HG02943 (cell line): ENCODE measurements around the gene GMDS.

Experiments
- ATAC-seq: cut with Tn5 transposase; IDR thresholded peaks from one replicate; pipeline ENCODE4 v1.9.1; 2021; ENCODE audit warnings: mild to moderate bottlenecking, low read depth, moderate library complexity; ENCODE audit not compliant: unreplicated experiment

GMDS gene

DNA sequence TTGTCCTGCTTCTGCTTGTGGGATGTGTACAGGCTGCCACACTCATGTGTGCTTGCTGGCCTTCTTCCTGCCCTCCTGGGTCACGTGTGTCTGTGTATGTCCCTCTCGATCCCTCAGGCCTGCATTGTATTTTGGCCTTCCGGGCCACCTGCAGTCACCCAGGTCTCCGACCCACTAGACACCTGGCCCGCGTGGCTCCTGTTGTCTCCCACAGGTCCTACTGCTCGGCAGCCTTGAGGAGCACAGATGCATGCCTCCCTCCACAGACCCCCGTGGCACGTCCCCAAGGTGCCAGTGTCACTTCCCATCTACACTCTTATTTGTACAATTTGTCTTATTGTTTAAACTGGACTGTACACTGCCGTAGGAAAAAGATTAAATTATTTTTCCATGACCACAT is 592.6 kb downstream of the GMDS start:
- no peak for ATAC-seq

- ATAC-seq, result no peak
Observed at GRCh38 chr6:1651362-1651761, 594.0 kb downstream of the GMDS start.

GRCh38 chr6:1645466-1646185 is 599.8 kb downstream of the GMDS start:
- no peak for ATAC-seq

GRCh38 chr6:1644516-1645060 is 600.8 kb downstream of the GMDS start:
- ATAC-seq, result no peak

- no peak for ATAC-seq
Observed at GRCh38 chr6:1643830-1644445, 601.5 kb downstream of the GMDS start.

DNA sequence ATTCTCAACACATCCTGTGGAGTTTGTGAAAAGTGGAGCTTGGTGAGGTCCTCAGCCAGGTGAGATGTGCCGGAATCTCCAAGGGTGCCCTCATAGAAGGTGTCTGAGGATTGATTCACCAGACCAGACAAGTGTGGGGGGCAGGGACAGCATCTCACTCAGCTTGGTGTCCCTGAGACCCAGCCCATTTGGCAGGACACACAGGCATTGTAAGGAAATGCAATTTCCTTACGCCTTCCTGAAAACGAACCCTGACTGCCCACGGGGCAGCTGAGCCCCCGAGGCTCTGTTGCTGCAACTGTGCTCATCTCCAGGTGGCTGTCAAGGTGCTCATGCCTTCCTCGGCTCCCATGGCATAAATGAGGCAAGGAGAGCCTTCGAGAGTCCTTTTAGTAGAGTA is 602.3 kb downstream of the GMDS start:
- ATAC-seq, result no peak

DNA sequence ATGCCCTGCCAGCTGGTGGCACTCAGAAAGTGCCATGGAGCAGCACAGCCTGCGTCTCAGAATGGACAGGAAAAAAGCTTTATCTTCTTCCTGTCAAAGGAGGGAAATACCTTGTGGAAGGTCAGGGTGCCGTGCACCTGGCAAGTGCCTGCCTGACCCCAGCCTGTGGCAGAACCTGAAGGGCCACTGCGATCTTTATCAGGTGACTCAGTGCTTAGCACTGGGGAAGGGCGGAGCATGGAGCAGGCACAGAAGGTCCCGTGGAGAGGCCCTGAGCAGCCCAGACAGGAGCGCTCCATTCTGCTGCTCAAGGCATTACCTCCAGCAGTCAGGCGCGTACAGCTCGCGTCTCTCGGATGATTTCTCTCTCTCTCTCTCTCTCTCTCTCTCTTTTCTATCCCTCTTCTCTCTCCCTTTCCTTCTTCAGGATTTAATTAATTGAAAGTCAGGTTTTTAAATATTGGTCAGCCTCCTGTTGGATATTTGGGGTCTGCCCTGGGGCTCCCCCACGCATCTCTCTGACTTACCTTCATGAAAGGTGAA is 604.0 kb downstream of the GMDS start:
- no peak for ATAC-seq

GRCh38 chr6:1640476-1640875 is 604.9 kb downstream of the GMDS start:
- ATAC-seq, result no peak

GRCh38 chr6:1639430-1639829 is 606.0 kb downstream of the GMDS start:
- ATAC-seq, result no peak

- no peak for ATAC-seq
Observed at GRCh38 chr6:1636971-1637871, 608.2 kb downstream of the GMDS start.

- ATAC-seq, result no peak
Observed at GRCh38 chr6:1636272-1636825, 609.1 kb downstream of the GMDS start.

- no peak for ATAC-seq
Observed at GRCh38 chr6:1635305-1636010, 609.9 kb downstream of the GMDS start.

DNA sequence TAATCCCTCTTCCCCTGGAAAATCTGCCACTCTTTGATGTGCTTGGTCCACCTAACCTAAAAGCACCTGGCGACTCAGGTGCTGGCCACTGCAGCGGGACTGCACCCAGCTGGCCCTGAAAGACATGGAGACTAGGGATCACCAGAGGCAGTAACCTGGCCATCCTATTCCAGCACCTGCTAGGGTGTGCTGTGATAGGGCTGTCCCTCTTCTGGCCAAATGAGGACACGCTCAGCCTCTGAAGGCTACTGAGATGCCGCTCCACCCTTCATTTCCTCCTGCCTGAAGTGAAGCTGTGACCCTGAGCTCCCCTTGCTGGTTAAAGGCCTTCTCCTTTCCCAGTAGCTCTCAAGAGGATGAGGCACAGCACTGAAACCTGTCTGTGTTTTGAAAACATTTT is 611.3 kb downstream of the GMDS start:
- ATAC-seq, result no peak

DNA sequence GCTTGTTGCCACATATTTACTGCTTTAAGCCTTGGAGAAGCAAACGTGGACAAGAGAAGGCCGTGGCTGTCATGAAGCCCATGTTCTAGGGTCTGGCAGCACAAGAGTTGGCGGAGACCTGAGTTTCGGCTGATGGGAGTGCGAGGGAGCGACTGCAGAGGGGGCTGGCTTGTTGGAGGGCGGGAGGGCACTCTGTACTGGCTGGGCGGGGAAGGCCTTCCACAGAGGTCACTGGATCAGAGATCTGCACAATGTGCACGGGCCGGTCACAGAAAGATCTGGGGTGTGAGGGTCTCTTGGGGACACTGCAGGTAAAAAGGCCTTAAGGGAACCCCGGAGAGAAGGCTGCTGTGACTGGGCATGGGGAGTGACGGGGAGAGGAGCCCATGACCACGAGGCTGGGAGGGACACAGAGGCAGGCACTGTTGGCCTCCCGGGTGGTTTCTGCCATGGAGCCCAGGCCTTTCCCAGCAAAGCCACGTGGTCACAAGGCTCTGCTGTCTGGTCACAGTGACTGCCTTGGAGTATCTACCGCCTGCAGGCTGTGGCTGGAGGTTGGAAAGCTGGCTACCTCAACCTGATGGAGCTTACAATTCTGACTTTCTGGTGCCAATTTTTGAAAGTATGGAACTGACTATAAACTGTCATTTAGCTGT is 611.9 kb downstream of the GMDS start:
- no peak for ATAC-seq

GRCh38 chr6:1631251-1631650 is 614.2 kb downstream of the GMDS start:
- no peak for ATAC-seq

GRCh38 chr6:1630771-1631217 is 614.6 kb downstream of the GMDS start:
- ATAC-seq, result no peak

- ATAC-seq, result no peak
Observed at GRCh38 chr6:1630212-1630770, 615.1 kb downstream of the GMDS start.

DNA sequence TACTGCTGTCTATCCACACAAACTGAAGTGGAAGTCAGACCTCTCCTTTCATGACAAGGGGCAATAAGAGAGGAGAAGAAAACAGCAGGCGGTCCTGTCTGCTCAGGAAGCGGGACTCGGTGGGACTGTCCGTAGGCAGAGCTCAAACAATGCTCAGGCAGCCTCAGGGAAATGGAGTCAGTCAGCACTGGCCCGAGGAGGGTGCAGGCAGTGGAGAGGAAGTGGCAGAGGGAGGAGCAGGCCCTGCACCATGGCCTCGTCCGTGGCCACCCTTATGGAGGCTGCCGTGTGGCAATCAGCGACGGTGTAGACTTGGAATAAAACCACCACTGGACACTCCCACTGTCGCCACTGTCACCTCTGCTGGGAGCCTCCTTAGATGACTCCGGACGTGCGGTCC is 616.1 kb downstream of the GMDS start:
- no peak for ATAC-seq
